K562 (cell line): Measurements from ENCODE around the gene FOXK2. TPM values are rescaled to one million over a fixed set of nuclear protein-coding genes. Genes with fewer than 3 reads are reported as not detected.

Experiments used
- HNRNPK ChIP-seq: fragments of 200-400 bp; formaldehyde crosslinking; IDR thresholded peaks from one replicate; pipeline ENCODE4 v1.6.1; 2018; ENCODE audit warnings: mild to moderate bottlenecking, low read depth, low read length; ENCODE audit not compliant: poor library complexity, severe bottlenecking
- KDM1A ChIP-seq, 2 experiments: fragments of 450-650 bp; IDR thresholded peaks; 2 replicates each; pipeline ENCODE4 v1.6.1; 2016; ENCODE audit warnings: mild to moderate bottlenecking in 2 of 2
- L3MBTL2 ChIP-seq: fragments of 450-650 bp; IDR thresholded peaks from 2 replicates; pipeline ENCODE4 v1.6.1; 2016; ENCODE audit warnings: mild to moderate bottlenecking, moderate library complexity
- MAZ ChIP-seq, 2 experiments: fragments of 450-650 bp in 1 of 2; sonication (generic) in 1 of 2; formaldehyde crosslinking; IDR thresholded peaks in 1 of 2; conservative IDR thresholded peaks in 1 of 2; 2 replicates each; pipeline versions ENCODE4 v1.4.0 to v1.5.0; 2020; ENCODE audit warnings: mild to moderate bottlenecking in 1 of 2, missing genetic modification reagents in 1 of 2
- NR4A1 ChIP-seq, 2 experiments: fragments of 250-450 bp in 1 of 2; fragments of 450-650 bp in 1 of 2; sonication (Bioruptor Pico) in 1 of 2; IDR thresholded peaks; 2 replicates each; pipeline versions ENCODE4 v1.4.0 to v1.6.1; 2016 to 2020; ENCODE audit warnings: mild to moderate bottlenecking in 2 of 2, missing compliant biosample characterization in 1 of 2, missing genetic modification characterization in 1 of 2, moderate library complexity in 1 of 2
- PCBP1 ChIP-seq: fragments of 200-400 bp; formaldehyde crosslinking; IDR thresholded peaks from 2 replicates; pipeline ENCODE4 v1.6.1; 2018; ENCODE audit warnings: mild to moderate bottlenecking, low read depth, low read length; ENCODE audit not compliant: poor library complexity, severe bottlenecking
- PRPF4 ChIP-seq: fragments of 200-400 bp; formaldehyde crosslinking; IDR thresholded peaks from one replicate; pipeline ENCODE4 v1.6.1; 2017; ENCODE audit warnings: low read length, low read depth, mild to moderate bottlenecking; ENCODE audit not compliant: insufficient read depth, poor library complexity, severe bottlenecking
- RB1 ChIP-seq: fragments of 450-650 bp; IDR thresholded peaks from 2 replicates; pipeline ENCODE4 v1.6.1; 2017; ENCODE audit warnings: low read depth, mild to moderate bottlenecking
- SRF ChIP-seq, 2 experiments: fragments of 250-450, 450-650 bp in 1 of 2; sonication (Bioruptor Pico) in 1 of 2; sonication (generic) in 1 of 2; formaldehyde crosslinking; IDR thresholded peaks; 2 replicates each; pipeline versions ENCODE4 v1.5.0 to v1.5.1; 2020 to 2022; ENCODE audit warnings: mild to moderate bottlenecking in 1 of 2, missing genetic modification reagents in 1 of 2
- SRSF3 ChIP-seq: fragments of 200-400 bp; formaldehyde crosslinking; IDR thresholded peaks from 2 replicates; pipeline ENCODE4 v1.6.1; 2016; ENCODE audit warnings: mild to moderate bottlenecking, low read length, moderate library complexity; ENCODE audit not compliant: insufficient read depth
- ZNF124 ChIP-seq: sonication (generic); formaldehyde crosslinking; IDR thresholded peaks from 2 replicates; pipeline ENCODE4 v1.8.1; 2022; ENCODE audit warnings: missing genetic modification reagents
- ZNF717 ChIP-seq: fragments of 250-450 bp; sonication (Bioruptor Pico); IDR thresholded peaks from 2 replicates; pipeline ENCODE4 v1.5.0; 2021
- polyA plus RNA-seq, 8 experiments: library from polyadenylated mRNA; depleted of rRNA in 4 of 8; stranded (reverse) in 5 of 8; unstranded in 3 of 8; fragments of >200 nt; fragmentation: Nextera tagmentation in 2 of 8; fragmentation: Illumina TruSeq in 1 of 8; extraction: Ambion mirVana in 2 of 8; extraction: Trizol in 1 of 8; gene quantifications; 2 replicates each; pipeline versions ENCODE4 v1.2.1 to v1.2.3, GENCODE V29; 2011 to 2014; ENCODE audit warnings: inconsistent platforms in 1 of 8, missing spikeins in 1 of 8
- total RNA-seq, 7 experiments: library from RNA; depleted of rRNA in 6 of 7; stranded (reverse); fragments of >200 nt in 6 of 7; fragmentation: Illumina TruSeq in 2 of 7; extraction: Trizol in 2 of 7; gene quantifications; 2 replicates each; pipeline versions ENCODE4 v1.2.1 to v1.2.3, GENCODE V29; 2011 to 2021; ENCODE audit warnings: low replicate concordance in 1 of 7
- TF ChIP-seq, protein P1 (sequence below), 2 experiments: fragments of 450-650 bp in 1 of 2; IDR thresholded peaks; 2 replicates each; pipeline ENCODE4 v1.6.1; 2011 to 2017; ENCODE audit warnings: low read depth in 2 of 2, antibody characterized with exemption in 1 of 2, borderline replicate concordance in 1 of 2, low read length in 1 of 2, mild to moderate bottlenecking in 1 of 2, mixed read lengths in 1 of 2; ENCODE audit not compliant: control insufficient read depth in 1 of 2
- TF ChIP-seq, protein P2 (sequence below): sonication (generic); formaldehyde crosslinking; IDR thresholded peaks from 2 replicates; pipeline ENCODE4 v1.8.0; 2022; ENCODE audit warnings: mild to moderate bottlenecking, missing genetic modification reagents, borderline replicate concordance
- TF ChIP-seq, protein P3 (sequence below): fragments of 250-450 bp; sonication (Bioruptor Pico); IDR thresholded peaks from 2 replicates; pipeline ENCODE4 v1.4.0; 2020; ENCODE audit warnings: mild to moderate bottlenecking, moderate library complexity
- TF ChIP-seq, protein P4 (sequence below): fragments of 200-800 bp; sonication (Bioruptor generic); IDR thresholded peaks from 2 replicates; pipeline ENCODE4 v1.6.1; 2017; ENCODE audit warnings: missing genetic modification characterization, missing compliant biosample characterization

Gene FOXK2
- total and polyA plus RNA-seq, 9 of the 15 experiments (the other 6 are each of a cell fraction or from before 2014, with no cell fraction given): 3.0 to 86.0 (median 44.1) TPM

DNA sequence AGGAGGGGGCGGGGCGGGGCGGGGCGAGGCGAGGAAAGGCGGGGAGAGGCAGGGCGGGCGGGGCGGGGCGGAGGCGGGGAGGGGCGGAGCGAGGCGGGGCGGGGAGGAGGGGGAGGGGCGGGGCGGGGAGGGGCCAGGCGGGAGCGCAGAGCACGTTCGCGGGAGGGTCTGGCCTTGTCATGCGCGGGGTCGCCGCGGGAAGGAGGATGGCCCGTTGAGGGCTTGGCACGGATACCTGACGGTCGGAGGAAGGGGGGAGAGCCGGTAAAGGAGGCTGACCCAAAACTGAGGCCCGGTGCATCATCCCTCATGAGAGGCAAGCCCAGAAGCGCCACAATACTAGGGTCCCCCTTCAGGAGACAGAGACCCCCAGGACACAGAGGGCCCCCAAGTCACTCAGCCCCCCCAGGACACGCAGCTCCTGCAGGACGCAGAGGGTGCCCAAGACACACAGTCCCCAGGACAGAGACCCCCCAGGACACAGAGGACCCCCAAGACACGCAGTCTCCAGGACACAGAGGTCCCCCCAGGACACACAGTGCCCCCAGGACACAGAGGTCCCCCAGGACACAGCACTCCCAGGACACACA lies 129.3 kb downstream of the FOXK2 start (continued):
- TF ChIP-seq, protein P1, sequence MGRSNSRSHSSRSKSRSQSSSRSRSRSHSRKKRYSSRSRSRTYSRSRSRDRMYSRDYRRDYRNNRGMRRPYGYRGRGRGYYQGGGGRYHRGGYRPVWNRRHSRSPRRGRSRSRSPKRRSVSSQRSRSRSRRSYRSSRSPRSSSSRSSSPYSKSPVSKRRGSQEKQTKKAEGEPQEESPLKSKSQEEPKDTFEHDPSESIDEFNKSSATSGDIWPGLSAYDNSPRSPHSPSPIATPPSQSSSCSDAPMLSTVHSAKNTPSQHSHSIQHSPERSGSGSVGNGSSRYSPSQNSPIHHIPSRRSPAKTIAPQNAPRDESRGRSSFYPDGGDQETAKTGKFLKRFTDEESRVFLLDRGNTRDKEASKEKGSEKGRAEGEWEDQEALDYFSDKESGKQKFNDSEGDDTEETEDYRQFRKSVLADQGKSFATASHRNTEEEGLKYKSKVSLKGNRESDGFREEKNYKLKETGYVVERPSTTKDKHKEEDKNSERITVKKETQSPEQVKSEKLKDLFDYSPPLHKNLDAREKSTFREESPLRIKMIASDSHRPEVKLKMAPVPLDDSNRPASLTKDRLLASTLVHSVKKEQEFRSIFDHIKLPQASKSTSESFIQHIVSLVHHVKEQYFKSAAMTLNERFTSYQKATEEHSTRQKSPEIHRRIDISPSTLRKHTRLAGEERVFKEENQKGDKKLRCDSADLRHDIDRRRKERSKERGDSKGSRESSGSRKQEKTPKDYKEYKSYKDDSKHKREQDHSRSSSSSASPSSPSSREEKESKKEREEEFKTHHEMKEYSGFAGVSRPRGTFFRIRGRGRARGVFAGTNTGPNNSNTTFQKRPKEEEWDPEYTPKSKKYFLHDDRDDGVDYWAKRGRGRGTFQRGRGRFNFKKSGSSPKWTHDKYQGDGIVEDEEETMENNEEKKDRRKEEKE (IDR thresholded peaks at IDR 0.05; ENCODE audit: borderline replicate concordance in 1 of 2, control insufficient read depth in 1 of 2, low read depth in 2 of 2, low read length in 1 of 2): no peak
- TF ChIP-seq, protein P2, sequence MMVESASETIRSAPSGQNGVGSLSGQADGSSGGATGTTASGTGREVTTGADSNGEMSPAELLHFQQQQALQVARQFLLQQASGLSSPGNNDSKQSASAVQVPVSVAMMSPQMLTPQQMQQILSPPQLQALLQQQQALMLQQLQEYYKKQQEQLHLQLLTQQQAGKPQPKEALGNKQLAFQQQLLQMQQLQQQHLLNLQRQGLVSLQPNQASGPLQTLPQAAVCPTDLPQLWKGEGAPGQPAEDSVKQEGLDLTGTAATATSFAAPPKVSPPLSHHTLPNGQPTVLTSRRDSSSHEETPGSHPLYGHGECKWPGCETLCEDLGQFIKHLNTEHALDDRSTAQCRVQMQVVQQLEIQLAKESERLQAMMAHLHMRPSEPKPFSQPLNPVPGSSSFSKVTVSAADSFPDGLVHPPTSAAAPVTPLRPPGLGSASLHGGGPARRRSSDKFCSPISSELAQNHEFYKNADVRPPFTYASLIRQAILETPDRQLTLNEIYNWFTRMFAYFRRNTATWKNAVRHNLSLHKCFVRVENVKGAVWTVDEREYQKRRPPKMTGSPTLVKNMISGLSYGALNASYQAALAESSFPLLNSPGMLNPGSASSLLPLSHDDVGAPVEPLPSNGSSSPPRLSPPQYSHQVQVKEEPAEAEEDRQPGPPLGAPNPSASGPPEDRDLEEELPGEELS (CRISPR knock-in tag): no peak
- TF ChIP-seq SRF (CRISPR knock-in tag; IDR thresholded peaks at IDR 0.05) (no peak), HNRNPK (peak; percentile 82), ZNF717 (CRISPR knock-in tag) (no peak), L3MBTL2 (no peak), KDM1A (IDR thresholded peaks at IDR 0.05) (0 out of 4 replicates have a peak, but pooled peaks of 1 of the 2 experiments have one; percentile 57), SRSF3 (no peak), NR4A1 (CRISPR knock-in tag; IDR thresholded peaks at IDR 0.05) (no peak), NR4A1 (tag; IDR thresholded peaks at IDR 0.05) (no peak), ZNF124 (no peak), PRPF4 (no peak), PCBP1 (peak; percentile 96), MAZ (CRISPR knock-in tag; conservative IDR thresholded peaks at IDR 0.05 in 1 of 2, IDR thresholded peaks at IDR 0.05 in 1 of 2) (peak in 1 of 2 experiments; percentile 10; a peak in 2 of 4 replicates), RB1 (no peak)
- TF ChIP-seq, protein P3, sequence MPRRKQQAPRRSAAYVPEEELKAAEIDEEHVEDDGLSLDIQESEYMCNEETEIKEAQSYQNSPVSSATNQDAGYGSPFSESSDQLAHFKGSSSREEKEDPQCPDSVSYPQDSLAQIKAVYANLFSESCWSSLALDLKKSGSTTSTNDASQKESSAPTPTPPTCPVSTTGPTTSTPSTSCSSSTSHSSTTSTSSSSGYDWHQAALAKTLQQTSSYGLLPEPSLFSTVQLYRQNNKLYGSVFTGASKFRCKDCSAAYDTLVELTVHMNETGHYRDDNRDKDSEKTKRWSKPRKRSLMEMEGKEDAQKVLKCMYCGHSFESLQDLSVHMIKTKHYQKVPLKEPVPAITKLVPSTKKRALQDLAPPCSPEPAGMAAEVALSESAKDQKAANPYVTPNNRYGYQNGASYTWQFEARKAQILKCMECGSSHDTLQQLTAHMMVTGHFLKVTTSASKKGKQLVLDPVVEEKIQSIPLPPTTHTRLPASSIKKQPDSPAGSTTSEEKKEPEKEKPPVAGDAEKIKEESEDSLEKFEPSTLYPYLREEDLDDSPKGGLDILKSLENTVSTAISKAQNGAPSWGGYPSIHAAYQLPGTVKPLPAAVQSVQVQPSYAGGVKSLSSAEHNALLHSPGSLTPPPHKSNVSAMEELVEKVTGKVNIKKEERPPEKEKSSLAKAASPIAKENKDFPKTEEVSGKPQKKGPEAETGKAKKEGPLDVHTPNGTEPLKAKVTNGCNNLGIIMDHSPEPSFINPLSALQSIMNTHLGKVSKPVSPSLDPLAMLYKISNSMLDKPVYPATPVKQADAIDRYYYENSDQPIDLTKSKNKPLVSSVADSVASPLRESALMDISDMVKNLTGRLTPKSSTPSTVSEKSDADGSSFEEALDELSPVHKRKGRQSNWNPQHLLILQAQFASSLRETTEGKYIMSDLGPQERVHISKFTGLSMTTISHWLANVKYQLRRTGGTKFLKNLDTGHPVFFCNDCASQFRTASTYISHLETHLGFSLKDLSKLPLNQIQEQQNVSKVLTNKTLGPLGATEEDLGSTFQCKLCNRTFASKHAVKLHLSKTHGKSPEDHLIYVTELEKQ (CRISPR knock-in tag): no peak
- TF ChIP-seq, protein P4, sequence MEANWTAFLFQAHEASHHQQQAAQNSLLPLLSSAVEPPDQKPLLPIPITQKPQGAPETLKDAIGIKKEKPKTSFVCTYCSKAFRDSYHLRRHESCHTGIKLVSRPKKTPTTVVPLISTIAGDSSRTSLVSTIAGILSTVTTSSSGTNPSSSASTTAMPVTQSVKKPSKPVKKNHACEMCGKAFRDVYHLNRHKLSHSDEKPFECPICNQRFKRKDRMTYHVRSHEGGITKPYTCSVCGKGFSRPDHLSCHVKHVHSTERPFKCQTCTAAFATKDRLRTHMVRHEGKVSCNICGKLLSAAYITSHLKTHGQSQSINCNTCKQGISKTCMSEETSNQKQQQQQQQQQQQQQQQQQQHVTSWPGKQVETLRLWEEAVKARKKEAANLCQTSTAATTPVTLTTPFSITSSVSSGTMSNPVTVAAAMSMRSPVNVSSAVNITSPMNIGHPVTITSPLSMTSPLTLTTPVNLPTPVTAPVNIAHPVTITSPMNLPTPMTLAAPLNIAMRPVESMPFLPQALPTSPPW (CRISPR knock-in tag): peak; percentile 95
